Activated CD4-positive, alpha-beta T cell treated with anti-CD3 and anti-CD28 coated beads, Interleukin-2, Interleukin-4, amounts not matched to agents 100 ng/mL and 50 ng/mL, durations not matched to agents 16 hours and 8 hours (primary cell): Measurements from ENCODE around the gene WASF2.
"Not testable (repeated sequence)": the region's sequence is repeated elsewhere in the genome, so short reads cannot be mapped to it uniquely, and the experiment has no call there.

Experiments
- DNase-seq: peaks from one replicate; pipeline ENCODE4 v3.0.0-alpha.2; 2020; ENCODE audit warnings: low spot score

WASF2 gene

GRCh38 chr1:27496604-27497155 lies 6.7 kb upstream of the WASF2 start:
- DNase-seq: no peak

- DNase-seq: no peak
Measured at GRCh38 chr1:27492796-27493195, 2.8 kb upstream of the WASF2 start.

GRCh38 chr1:27491748-27492700 lies 2.1 kb upstream of the WASF2 start:
- no peak for DNase-seq

- DNase-seq: peak; percentile 5
Measured at GRCh38 chr1:27489501-27489972, 430 bp downstream of the WASF2 start.

GRCh38 chr1:27487966-27488884 lies 1.7 kb downstream of the WASF2 start:
- no peak for DNase-seq

- no peak for DNase-seq
Measured at GRCh38 chr1:27485363-27485762, 4.6 kb downstream of the WASF2 start.

- DNase-seq: no peak
Measured at GRCh38 chr1:27483659-27484058, 6.3 kb downstream of the WASF2 start.

- DNase-seq: peak; percentile 25
Measured at GRCh38 chr1:27481994-27482620, 7.9 kb downstream of the WASF2 start.

- DNase-seq: no peak
Measured at GRCh38 chr1:27478098-27478497, 11.9 kb downstream of the WASF2 start.

GRCh38 chr1:27476237-27476636 lies 13.7 kb downstream of the WASF2 start:
- peak; percentile 9 for DNase-seq

GRCh38 chr1:27475720-27476119 lies 14.2 kb downstream of the WASF2 start:
- DNase-seq: no peak

- no peak for DNase-seq
Measured at GRCh38 chr1:27473755-27474154, 16.2 kb downstream of the WASF2 start.

GRCh38 chr1:27472098-27472497 lies 17.9 kb downstream of the WASF2 start:
- DNase-seq: not testable (repeated sequence)

- no peak for DNase-seq
Measured at GRCh38 chr1:27471477-27471876, 18.5 kb downstream of the WASF2 start.

- no peak for DNase-seq
Measured at GRCh38 chr1:27469334-27469733, 20.6 kb downstream of the WASF2 start.

GRCh38 chr1:27468378-27468777 lies 21.6 kb downstream of the WASF2 start:
- not testable (repeated sequence) for DNase-seq

- DNase-seq: no peak
Measured at GRCh38 chr1:27464926-27465647, 24.9 kb downstream of the WASF2 start.

- not testable (repeated sequence) for DNase-seq
Measured at GRCh38 chr1:27463916-27464315, 26.1 kb downstream of the WASF2 start.

- DNase-seq: not testable (repeated sequence)
Measured at GRCh38 chr1:27458521-27458920, 31.4 kb downstream of the WASF2 start.

- peak; percentile 43 for DNase-seq
Measured at GRCh38 chr1:27455139-27455811, 34.7 kb downstream of the WASF2 start.
